GM19023 (cell line): ENCODE data around the gene RAB40AL.
"Not testable (repeated sequence)": the region's sequence is repeated elsewhere in the genome, so short reads cannot be mapped to it uniquely, and the experiment has no call there.

Experiments
- ATAC-seq: cut with Tn5 transposase; IDR thresholded peaks from one replicate; pipeline ENCODE4 v1.9.1; 2021; ENCODE audit warnings: mild to moderate bottlenecking, moderate library complexity; ENCODE audit not compliant: unreplicated experiment

Gene RAB40AL

GRCh38 chrX:102936972-102937371 is at the start of gene RAB40AL:
Gene RAB40AL, plus strand, starts transcription at chrX:102937272. Its CDS starts 47 bp downstream, at chrX:102937319.
- not testable (repeated sequence) for ATAC-seq

- no peak for ATAC-seq
Observed at GRCh38 chrX:102887687-102888086, 49.4 kb upstream of the RAB40AL start.

- no peak for ATAC-seq
Observed at GRCh38 chrX:102892103-102892502, 45.0 kb upstream of the RAB40AL start.

GRCh38 chrX:102899940-102900916 is 36.8 kb upstream of the RAB40AL start:
- ATAC-seq: peak; percentile 93

GRCh38 chrX:102902355-102902754 is 34.7 kb upstream of the RAB40AL start:
- no peak for ATAC-seq

GRCh38 chrX:102930990-102931756 is 5.9 kb upstream of the RAB40AL start:
- ATAC-seq: no peak

GRCh38 chrX:102934624-102935023 is 2.4 kb upstream of the RAB40AL start:
- ATAC-seq: no peak

GRCh38 chrX:102950908-102951866 is 14.1 kb downstream of the RAB40AL start:
- peak; percentile 72 for ATAC-seq

- ATAC-seq: no peak
Observed at GRCh38 chrX:102957751-102958150, 20.7 kb downstream of the RAB40AL start.

GRCh38 chrX:102958794-102959193 is 21.7 kb downstream of the RAB40AL start:
- ATAC-seq: no peak

GRCh38 chrX:102959471-102959870 is 22.4 kb downstream of the RAB40AL start:
- ATAC-seq: no peak

GRCh38 chrX:102963955-102964354 is 26.9 kb downstream of the RAB40AL start:
- ATAC-seq: no peak

- ATAC-seq: no peak
Observed at GRCh38 chrX:102964940-102965339, 27.9 kb downstream of the RAB40AL start.

GRCh38 chrX:102966701-102967100 is 29.6 kb downstream of the RAB40AL start:
- no peak for ATAC-seq

GRCh38 chrX:102968216-102968615 is 31.1 kb downstream of the RAB40AL start:
- ATAC-seq: no peak

- not testable (repeated sequence) for ATAC-seq
Observed at GRCh38 chrX:102971536-102971935, 34.5 kb downstream of the RAB40AL start.

- ATAC-seq: no peak
Observed at GRCh38 chrX:102975016-102975415, 37.9 kb downstream of the RAB40AL start.

- no peak for ATAC-seq
Observed at GRCh38 chrX:102976286-102976685, 39.2 kb downstream of the RAB40AL start.

- no peak for ATAC-seq
Observed at GRCh38 chrX:102976793-102977495, 39.9 kb downstream of the RAB40AL start.

GRCh38 chrX:102978594-102978993 is 41.5 kb downstream of the RAB40AL start:
- ATAC-seq: no peak
